OCI-LY1 (cell line): ENCODE results near the gene RECQL5.

ENCODE experiments used
- H2AFZ ChIP-seq: fragments of 200-600 bp; sonication (generic), shearing (Covaris generic); 2 replicates; pipeline ENCODE4 v1.6.0; 2014; ENCODE audit warnings: antibody characterized with exemption, mild to moderate bottlenecking, low read length
- H3F3A ChIP-seq: fragments of 200-600 bp; sonication (generic), shearing (Covaris generic); 2 replicates; pipeline ENCODE4 v1.6.0; 2014; ENCODE audit warnings: mild to moderate bottlenecking, antibody characterized with exemption, low read length, moderate library complexity; ENCODE audit not compliant: insufficient read depth
- H3K27ac ChIP-seq: fragments of 200-600 bp; sonication (generic); 2 replicates; pipeline ENCODE4 v1.5.1; 2014; ENCODE audit warnings: low read length, mixed run types, mild to moderate bottlenecking, low read depth; ENCODE audit not compliant: poor library complexity, severe bottlenecking
- H3K27me3 ChIP-seq: fragments of 200-600 bp; sonication (generic); 2 replicates; pipeline ENCODE4 v1.6.0; 2014; ENCODE audit warnings: antibody characterized with exemption, mild to moderate bottlenecking, low read length, moderate library complexity; ENCODE audit not compliant: insufficient read depth
- H3K36me3 ChIP-seq: fragments of 200-600 bp; sonication (generic); 2 replicates; pipeline ENCODE4 v1.6.1; 2014; ENCODE audit warnings: mild to moderate bottlenecking, antibody characterized with exemption, low read length, moderate library complexity, mixed read lengths; ENCODE audit not compliant: insufficient read depth
- H3K4me1 ChIP-seq: fragments of 200-600 bp; sonication (generic); 2 replicates; pipeline ENCODE4 v1.5.1; 2014; ENCODE audit warnings: mild to moderate bottlenecking, low read length, moderate library complexity; ENCODE audit not compliant: insufficient read depth, severe bottlenecking
- H3K4me2 ChIP-seq: fragments of 200-600 bp; sonication (generic), shearing (Covaris generic); 2 replicates; pipeline ENCODE4 v1.6.1; 2014; ENCODE audit warnings: low read length
- H3K4me3 ChIP-seq: fragments of 200-600 bp; sonication (generic); 2 replicates; pipeline ENCODE4 v1.5.1; 2014; ENCODE audit warnings: low read length, low read depth, mild to moderate bottlenecking, mixed read lengths; ENCODE audit not compliant: poor library complexity, severe bottlenecking
- H3K79me2 ChIP-seq: fragments of 200-600 bp; shearing (Covaris generic); 2 replicates; pipeline ENCODE4 v1.6.1; 2016; ENCODE audit warnings: mixed run types, low read length, mixed read lengths; ENCODE audit not compliant: insufficient read depth
- H3K9ac ChIP-seq: fragments of 200-600 bp; sonication (generic), shearing (Covaris generic); 2 replicates; pipeline ENCODE4 v1.6.1; 2014; ENCODE audit warnings: mild to moderate bottlenecking, low read length, mixed read lengths
- H3K9me2 ChIP-seq: fragments of 200-600 bp; sonication (generic), shearing (Covaris generic); 2 replicates; pipeline ENCODE4 v1.6.1; 2014; ENCODE audit warnings: low read depth, mild to moderate bottlenecking, low read length, mixed read lengths
- H3K9me3 ChIP-seq: fragments of 200-600 bp; shearing (Covaris generic); 2 replicates; pipeline ENCODE4 v1.6.1; 2014; ENCODE audit warnings: low read length, mixed read lengths
- H4K20me1 ChIP-seq: fragments of 200-600 bp; sonication (generic), shearing (Covaris generic); 2 replicates; pipeline ENCODE4 v1.6.0; 2016; ENCODE audit warnings: mild to moderate bottlenecking, low read length; ENCODE audit not compliant: insufficient read depth
- EZH2 ChIP-seq: fragments of 200-600 bp; sonication (generic), shearing (Covaris generic); IDR thresholded peaks from 2 replicates; pipeline ENCODE4 v1.8.0; 2017; ENCODE audit warnings: borderline replicate concordance, mixed run types, mild to moderate bottlenecking, antibody characterized with exemption, low read length, moderate library complexity, mixed read lengths
- TF ChIP-seq, protein P1 (sequence below): fragments of 200-600 bp; sonication (generic), shearing (Covaris generic); IDR thresholded peaks from 2 replicates; pipeline ENCODE4 v1.5.1; 2017; ENCODE audit warnings: mild to moderate bottlenecking, antibody characterized with exemption, low read length, moderate library complexity, mixed read lengths

Gene RECQL5

DNA sequence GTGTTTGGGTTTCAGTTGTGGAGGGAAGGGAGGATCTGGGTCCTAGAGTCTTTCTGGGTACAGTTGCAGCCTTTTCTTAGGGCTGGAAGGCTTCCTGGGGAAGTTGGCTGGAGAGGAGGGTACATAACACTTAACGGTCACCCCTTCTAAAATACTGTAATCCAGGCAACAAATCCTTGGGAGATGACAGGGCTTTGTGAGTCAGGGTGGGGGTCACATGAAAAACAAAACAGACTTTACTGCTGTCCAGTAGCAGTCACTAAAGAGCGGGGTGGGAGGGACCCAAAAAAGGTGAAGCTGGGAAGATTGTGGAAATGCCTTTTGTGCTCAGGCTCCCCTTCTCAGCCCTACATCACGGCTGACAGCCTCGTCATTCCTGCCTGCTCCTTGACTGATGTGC is 6.5 kb upstream of the RECQL5 start:
- Histone ChIP-seq H3K36me3 (peaks cover 73% of the 10 kb centered on the region), H3K27ac (no peak overlapping the region), H3K9me2 (no peaks in the 10 kb centered on the region)

DNA sequence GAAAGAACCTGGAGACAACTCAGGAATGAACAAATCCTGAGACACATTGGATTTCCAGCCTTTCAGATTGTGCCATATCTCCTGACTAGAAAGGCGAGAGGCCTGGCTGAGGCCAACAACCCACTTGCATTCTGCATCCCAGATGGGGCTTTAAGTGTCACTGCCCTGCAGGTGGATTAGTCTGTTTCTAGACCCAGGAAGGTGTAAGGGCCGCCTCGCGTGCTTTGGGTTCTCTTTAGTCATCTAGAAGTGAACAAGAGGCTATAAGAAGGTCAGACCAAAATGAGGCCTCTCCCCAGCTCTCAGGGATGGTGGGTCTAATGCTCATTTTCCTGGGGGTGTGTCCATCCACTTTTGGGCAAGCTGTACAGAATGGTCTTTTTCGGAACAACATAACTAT is 5.1 kb upstream of the RECQL5 start:
- Histone ChIP-seq H3K27ac (no peak overlapping the region), H4K20me1 (no peaks in the 10 kb centered on the region), H3K4me1 (peaks cover 13% of the 10 kb centered on the region), H3K9me3 (no peaks in the 10 kb centered on the region), H3K9ac (no peak overlapping the region), H3K36me3 (peaks cover 64% of the 10 kb centered on the region; the same call in 1 of the 2 replicates), H3K27me3 (no peaks in the 10 kb centered on the region), H3K4me3 (no peak overlapping the region), H3K9me2 (no peaks in the 10 kb centered on the region), H3K4me2 (no peak overlapping the region), H2AFZ (no peak overlapping the region), H3K79me2 (peaks cover 29% of the 10 kb centered on the region), H3F3A (no peaks in the 10 kb centered on the region)
- TF ChIP-seq EZH2, result no peak
- TF ChIP-seq, protein P1, sequence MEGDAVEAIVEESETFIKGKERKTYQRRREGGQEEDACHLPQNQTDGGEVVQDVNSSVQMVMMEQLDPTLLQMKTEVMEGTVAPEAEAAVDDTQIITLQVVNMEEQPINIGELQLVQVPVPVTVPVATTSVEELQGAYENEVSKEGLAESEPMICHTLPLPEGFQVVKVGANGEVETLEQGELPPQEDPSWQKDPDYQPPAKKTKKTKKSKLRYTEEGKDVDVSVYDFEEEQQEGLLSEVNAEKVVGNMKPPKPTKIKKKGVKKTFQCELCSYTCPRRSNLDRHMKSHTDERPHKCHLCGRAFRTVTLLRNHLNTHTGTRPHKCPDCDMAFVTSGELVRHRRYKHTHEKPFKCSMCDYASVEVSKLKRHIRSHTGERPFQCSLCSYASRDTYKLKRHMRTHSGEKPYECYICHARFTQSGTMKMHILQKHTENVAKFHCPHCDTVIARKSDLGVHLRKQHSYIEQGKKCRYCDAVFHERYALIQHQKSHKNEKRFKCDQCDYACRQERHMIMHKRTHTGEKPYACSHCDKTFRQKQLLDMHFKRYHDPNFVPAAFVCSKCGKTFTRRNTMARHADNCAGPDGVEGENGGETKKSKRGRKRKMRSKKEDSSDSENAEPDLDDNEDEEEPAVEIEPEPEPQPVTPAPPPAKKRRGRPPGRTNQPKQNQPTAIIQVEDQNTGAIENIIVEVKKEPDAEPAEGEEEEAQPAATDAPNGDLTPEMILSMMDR, result no peak

More for the DNA sequence above, 6.5 kb upstream of the RECQL5 start:
- Histone ChIP-seq H3F3A (no peaks in the 10 kb centered on the region), H3K9me3 (no peaks in the 10 kb centered on the region), H3K9ac (no peak overlapping the region), H3K4me2 (no peak overlapping the region), H3K4me1 (peaks cover 5% of the 10 kb centered on the region), H3K4me3 (no peak overlapping the region), H2AFZ (no peak overlapping the region), H4K20me1 (no peaks in the 10 kb centered on the region), H3K27me3 (no peaks in the 10 kb centered on the region), H3K79me2 (peaks cover 16% of the 10 kb centered on the region)
- TF ChIP-seq, protein P1, result no peak
- no peak for TF ChIP-seq EZH2

DNA sequence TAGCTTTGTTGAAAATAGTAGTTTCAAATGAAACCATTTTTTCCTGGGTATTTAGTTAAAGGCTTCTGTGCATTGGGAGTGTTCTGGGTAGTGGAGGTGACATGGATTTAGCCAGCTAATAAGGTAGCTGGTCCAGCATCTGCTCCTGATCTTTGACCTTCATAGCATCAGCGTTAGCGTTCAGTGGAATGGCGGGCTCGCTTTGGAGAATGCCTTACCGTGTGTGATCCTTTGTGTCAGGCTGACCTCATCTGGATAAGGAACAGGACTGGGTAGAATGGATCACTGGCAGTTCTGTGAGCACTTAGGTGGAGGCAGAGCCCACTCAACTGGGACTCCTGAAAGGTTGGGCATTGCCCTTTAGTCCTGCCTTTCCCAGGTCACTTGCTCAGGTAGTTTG is 3.9 kb upstream of the RECQL5 start:
- H2AFZ ChIP-seq, result no peak overlapping the region
- no peaks in the 10 kb centered on the region for H3K27me3 ChIP-seq
- no peaks in the 10 kb centered on the region for H3K9me3 ChIP-seq
- H3K9me2 ChIP-seq, result no peaks in the 10 kb centered on the region
- TF ChIP-seq EZH2, result no peak
- TF ChIP-seq, protein P1, result no peak
- H3K9ac ChIP-seq, result no peak overlapping the region
- H3K79me2 ChIP-seq, result peaks cover 39% of the 10 kb centered on the region
- no peak overlapping the region for H3K27ac ChIP-seq
- H3F3A ChIP-seq, result no peaks in the 10 kb centered on the region
- peaks cover 56% of the 10 kb centered on the region; the same call in 1 of the 2 replicates for H3K36me3 ChIP-seq
- H3K4me3 ChIP-seq, result no peak overlapping the region
- H3K4me2 ChIP-seq, result no peak overlapping the region
- peaks cover 19% of the 10 kb centered on the region for H3K4me1 ChIP-seq
- no peaks in the 10 kb centered on the region for H4K20me1 ChIP-seq
